DND-41 (cell line): Measurements from ENCODE around the gene MINDY4.

Experiments used
- CTCF ChIP-seq: IDR thresholded peaks from 2 replicates; pipeline ENCODE4 v1.5.1; 2012; ENCODE audit warnings: borderline replicate concordance, low read length, moderate library complexity, mild to moderate bottlenecking; ENCODE audit not compliant: poor library complexity, severe bottlenecking; ENCODE audit errors: extremely low read depth
- EZH2 ChIP-seq: IDR thresholded peaks from 3 replicates; pipeline ENCODE4 v1.6.1; 2012; ENCODE audit warnings: borderline replicate concordance, low read depth, mild to moderate bottlenecking, moderate library complexity, low read length, inconsistent platforms; ENCODE audit not compliant: severe bottlenecking

DNA sequence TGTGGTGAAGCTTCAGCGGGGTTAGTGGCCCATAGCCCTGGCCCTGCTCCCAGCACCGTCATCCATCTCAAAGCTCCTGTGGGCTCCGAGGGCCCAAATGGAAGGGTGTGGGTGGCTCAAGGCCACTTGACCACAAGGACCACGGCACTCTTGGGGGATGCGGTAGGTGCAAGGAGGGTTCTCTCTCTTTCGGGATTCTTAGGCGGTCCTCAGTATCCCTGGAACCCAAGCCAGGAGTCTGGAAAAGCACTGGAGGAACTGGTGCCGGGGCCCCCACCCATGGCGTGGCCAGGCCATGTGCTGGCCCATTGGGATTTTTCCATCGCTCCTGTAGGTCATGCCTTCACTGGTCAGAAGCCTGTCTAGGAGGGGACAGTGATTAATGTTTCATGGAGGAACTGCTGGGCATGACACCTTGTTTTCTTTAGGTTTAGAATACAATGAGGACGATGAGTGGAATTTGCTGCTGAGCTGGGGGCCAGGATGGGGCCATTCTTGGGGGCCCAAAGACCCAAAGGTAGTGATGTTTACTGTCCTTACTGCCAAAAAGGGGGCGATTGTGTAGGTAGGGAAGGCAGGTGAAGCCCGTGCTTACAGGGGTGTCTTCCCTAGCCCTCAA lies 157.1 kb downstream of the MINDY4 start:
- no peak for TF ChIP-seq CTCF
- no peak for TF ChIP-seq EZH2
